HCT116 (cell line): ENCODE data around the gene KRTAP10-7.

ENCODE experiments used
- CTCF ChIP-seq, 3 experiments: fragments of 200-600 bp in 1 of 3; sonication (generic) in 1 of 3; IDR thresholded peaks in 2 of 3; conservative IDR thresholded peaks in 1 of 3; 2 replicates each; pipeline ENCODE4 v1.5.1; 2012 to 2017; ENCODE audit warnings: low read depth in 2 of 3, low read length in 2 of 3, antibody characterized with exemption in 1 of 3, borderline replicate concordance in 1 of 3, control low read depth in 1 of 3, mild to moderate bottlenecking in 1 of 3, mixed read lengths in 1 of 3, mixed run types in 1 of 3, moderate library complexity in 1 of 3; ENCODE audit not compliant: insufficient read depth in 1 of 3
- EZH2 ChIP-seq: fragments of 200-600 bp; sonication (generic); IDR thresholded peaks from 2 replicates; pipeline ENCODE4 v1.6.1; 2017; ENCODE audit warnings: antibody characterized with exemption, mixed run types
- RAD21 ChIP-seq: IDR thresholded peaks from 2 replicates; pipeline ENCODE4 v1.6.1; 2012; ENCODE audit warnings: low read depth, mild to moderate bottlenecking
- TCF7L2 ChIP-seq: IDR thresholded peaks from 2 replicates; pipeline ENCODE4 v1.7.0; 2011; ENCODE audit warnings: borderline replicate concordance, inconsistent platforms; ENCODE audit not compliant: insufficient read depth, insufficient read length; ENCODE audit errors: extremely low read depth
- TF ChIP-seq, protein P1 (sequence below): IDR thresholded peaks from 2 replicates; pipeline ENCODE4 v1.6.1; 2012

DNA sequence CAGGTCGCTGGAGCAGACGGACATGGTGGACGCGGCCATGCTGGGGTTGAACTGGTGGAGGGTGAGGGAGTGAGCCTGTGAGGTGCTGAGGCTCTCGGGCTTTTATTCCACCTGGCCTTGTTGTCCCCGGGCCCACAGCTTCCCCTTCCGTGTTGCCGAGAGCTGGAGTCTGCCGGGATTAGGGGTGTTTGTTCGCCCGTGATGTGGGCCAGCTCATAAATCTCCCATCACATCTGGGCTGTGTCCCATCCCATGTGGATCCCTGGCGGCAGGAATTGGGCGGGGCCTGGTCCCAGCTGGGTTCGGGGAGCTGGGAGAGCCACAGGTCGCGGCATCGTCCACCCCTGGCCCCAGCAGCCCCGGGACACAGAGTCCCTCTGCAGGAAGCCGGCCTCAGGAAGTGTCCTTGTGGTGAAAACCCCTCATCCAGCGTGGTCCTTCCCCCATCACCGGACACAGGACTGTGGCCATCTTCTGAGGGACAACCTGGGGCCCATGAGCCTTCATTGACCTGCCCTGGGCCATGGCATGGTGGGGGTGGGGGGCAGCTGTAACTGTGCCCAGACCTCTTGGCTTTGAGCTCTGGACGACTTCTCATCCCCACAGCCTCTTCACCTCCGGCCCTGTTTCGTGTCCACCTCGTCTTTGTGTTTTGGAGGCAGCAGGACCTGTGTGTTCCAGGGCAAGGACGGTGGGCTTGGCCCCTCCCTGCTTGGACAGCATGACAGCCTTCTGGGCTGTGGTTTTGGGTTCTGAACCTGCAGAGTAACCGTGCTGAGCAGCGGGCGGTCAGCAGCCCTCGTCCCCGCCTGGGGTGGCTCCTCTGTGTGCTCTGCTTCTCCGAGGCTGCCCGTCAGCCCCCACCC is 7.7 kb upstream of the KRTAP10-7 start, which contains the start of gene KRTAP10-6:
- TF ChIP-seq TCF7L2 (no peak), EZH2 (no peak), RAD21 (no peak), CTCF (IDR thresholded peaks at IDR 0.05 in 2 of 3, conservative IDR thresholded peaks at IDR 0.05 in 1 of 3; ENCODE audit: borderline replicate concordance in 1 of 3, insufficient read depth in 1 of 3, low read depth in 2 of 3, low read length in 2 of 3) (no peak)
- TF ChIP-seq, protein P1, sequence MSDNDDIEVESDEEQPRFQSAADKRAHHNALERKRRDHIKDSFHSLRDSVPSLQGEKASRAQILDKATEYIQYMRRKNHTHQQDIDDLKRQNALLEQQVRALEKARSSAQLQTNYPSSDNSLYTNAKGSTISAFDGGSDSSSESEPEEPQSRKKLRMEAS = no peak
